GM12878 (cell line): Measurements from ENCODE around the gene ZBTB42. TPM values are rescaled to one million over a fixed set of nuclear protein-coding genes. Genes with fewer than 3 reads are reported as not detected.

ENCODE experiments used
- ATAC-seq: fragments of 200-7000 bp; cut with Tn5 transposase; 3 replicates; pipeline ENCODE4 v1.9.1; 2020; ENCODE audit warnings: mild to moderate bottlenecking, moderate library complexity
- BruUV-seq: library from RNA; stranded (reverse); fragments of 400-500 nt; replicated peaks from 2 replicates; lab custom pipeline; 2021; lab: Mats Ljungman, UMichigan
- CTCF ChIA-PET: fragments of 300-600 bp; sonication (Branson Sonifier 250); formaldehyde crosslinking; extraction: SDS; loops from one replicate; lab custom pipeline; 2021; ENCODE audit warnings: inconsistent platforms; lab: Yijun Ruan, JAX
- POLR2A ChIA-PET: fragments of 350-600 bp; formaldehyde crosslinking; extraction: SDS; loops from one replicate; lab custom pipeline; 2021; ENCODE audit warnings: inconsistent platforms; lab: Charles Lee
- RAD21 ChIA-PET: fragments of 300-600 bp; sonication (Branson Sonifier 250); formaldehyde crosslinking; loops from one replicate; lab custom pipeline; 2023; ENCODE audit warnings: antibody characterized with exemption; ENCODE audit not compliant: unreplicated experiment; lab: Charles Lee
- SMC1A ChIA-PET: fragments of 300-600 bp; sonication (Branson Sonifier 250); formaldehyde crosslinking; loops from one replicate; lab custom pipeline; 2023; ENCODE audit not compliant: unreplicated experiment, uncharacterized antibody; lab: Charles Lee
- DNase-seq: peaks from one replicate; pipeline ENCODE4 v3.0.0-alpha.2; 2011; ENCODE audit warnings: low read depth, low spot score
- FAIRE-seq: peaks from 3 replicates; lab custom pipeline; 2011; peaks lifted over from hg19 to GRCh38; lab: Jason Lieb, UNC
- H2AFZ ChIP-seq: 2 replicates; pipeline ENCODE4 v1.6.0; 2011; ENCODE audit warnings: low read depth, low read length, control low read depth; ENCODE audit not compliant: control insufficient read depth
- H3K27ac ChIP-seq: 2 replicates; pipeline ENCODE4 v1.5.1; 2011; ENCODE audit warnings: control low read depth; ENCODE audit not compliant: control insufficient read depth, insufficient read depth
- H3K27me3 ChIP-seq, 2 experiments: replicated peaks in 1 of 2; 2 replicates each; pipeline versions ENCODE4 v1.6.0 to v1.6.1; 2011; ENCODE audit warnings: low read length in 1 of 2; ENCODE audit not compliant: control insufficient read depth in 2 of 2, insufficient read depth in 2 of 2
- H3K36me3 ChIP-seq, 2 experiments: 2 replicates each; pipeline ENCODE4 v1.5.1; 2011; ENCODE audit warnings: low read length in 1 of 2; ENCODE audit not compliant: control insufficient read depth in 2 of 2, insufficient read depth in 2 of 2
- H3K4me1 ChIP-seq: 2 replicates; pipeline ENCODE4 v1.6.1; 2011; ENCODE audit warnings: mild to moderate bottlenecking, low read length, moderate library complexity, mixed read lengths; ENCODE audit not compliant: control insufficient read depth, insufficient read depth
- H3K4me2 ChIP-seq: 2 replicates; pipeline ENCODE4 v1.6.0; 2011; ENCODE audit warnings: control low read depth; ENCODE audit not compliant: control insufficient read depth, insufficient read depth
- H3K4me3 ChIP-seq: fragments of 200-600 bp; sonication (generic); 2 replicates; pipeline ENCODE4 v1.5.1; 2016
- H3K79me2 ChIP-seq: 2 replicates; pipeline ENCODE4 v1.6.0; 2011; ENCODE audit warnings: low read length; ENCODE audit not compliant: control insufficient read depth, insufficient read depth
- H3K9ac ChIP-seq: 2 replicates; pipeline ENCODE4 v1.8.0; 2011; ENCODE audit warnings: low read length, control low read depth, mixed read lengths; ENCODE audit not compliant: control insufficient read depth, insufficient read depth
- H3K9me3 ChIP-seq: replicated peaks from 3 replicates; pipeline ENCODE4 v1.5.1; 2011; ENCODE audit warnings: mild to moderate bottlenecking, low read length; ENCODE audit not compliant: control insufficient read depth, insufficient read depth
- H4K20me1 ChIP-seq: 2 replicates; pipeline ENCODE4 v1.6.0; 2011; ENCODE audit not compliant: control insufficient read depth, insufficient read depth
- KLF5 ChIP-seq: fragments of 450-650 bp; IDR thresholded peaks from 2 replicates; pipeline ENCODE4 v1.6.1; 2014; ENCODE audit warnings: mild to moderate bottlenecking; ENCODE audit not compliant: partially characterized antibody
- NBN ChIP-seq: fragments of 450-650 bp; IDR thresholded peaks from 2 replicates; pipeline ENCODE4 v1.6.1; 2016
- SPI1 ChIP-seq: IDR thresholded peaks from 2 replicates; pipeline ENCODE4 v1.6.1; 2011; ENCODE audit warnings: low read depth, mild to moderate bottlenecking, low read length, moderate library complexity, borderline replicate concordance; ENCODE audit not compliant: insufficient read depth
- TCF3 ChIP-seq: IDR thresholded peaks from 2 replicates; pipeline ENCODE4 v1.6.1; 2012; ENCODE audit warnings: low read depth, mild to moderate bottlenecking, low read length, borderline replicate concordance; ENCODE audit not compliant: insufficient read depth
- WGBS: methylation state at CpG from one replicate; pipeline ENCODE4 v1.1.6; 2016; ENCODE audit warnings: low lambda C conversion rate; ENCODE audit not compliant: insufficient replicate concordance, insufficient coverage; ENCODE audit errors: missing lambda C conversion rate; 5-methylcytosine and 5-hydroxymethylcytosine counted together
- in situ Hi-C: fragments of 300-500 bp; cut with MboI; formaldehyde crosslinking; loops from 9 replicates; pipeline ENCODE4 v1.14.3; 2018; ENCODE audit warnings: mixed read lengths
- intact Hi-C: fragments of 100-400 bp; cut with micrococcal nuclease; formaldehyde crosslinking; loops from one replicate; pipeline ENCODE4 v1.14.2; 2022; ENCODE audit not compliant: unreplicated experiment
- polyA plus RNA-seq, 11 experiments: library from polyadenylated mRNA; depleted of rRNA in 4 of 11; unstranded in 6 of 11; stranded (reverse) in 5 of 11; fragments of >200 nt; fragmentation: Nextera tagmentation in 4 of 11; fragmentation: Illumina TruSeq in 1 of 11; extraction: Ambion mirVana in 4 of 11; extraction: Trizol in 1 of 11; gene quantifications; 1 replicate in 1 of 11; 2 replicates in 10 of 11; pipeline versions ENCODE4 v1.2.1 to v1.2.3, GENCODE V29; 2011 to 2016; ENCODE audit warnings: inconsistent platforms in 2 of 11, missing spikeins in 2 of 11, low read depth in 1 of 11
- total RNA-seq, 4 experiments: library from RNA; depleted of rRNA in 3 of 4; stranded (reverse); fragments of >200 nt in 3 of 4; fragmentation: Illumina TruSeq in 1 of 4; extraction: Trizol in 1 of 4; gene quantifications; 2 replicates each; pipeline versions ENCODE4 v1.2.1 to v1.2.3, GENCODE V29; 2013 to 2021
- TF ChIP-seq, protein P1 (sequence below): IDR thresholded peaks from 2 replicates; pipeline ENCODE4 v1.6.1; 2012; ENCODE audit warnings: mild to moderate bottlenecking, low read depth, low read length
- TF ChIP-seq, protein P2 (sequence below): IDR thresholded peaks from 2 replicates; pipeline ENCODE4 v1.6.1; 2011; ENCODE audit warnings: borderline replicate concordance, low read depth, mild to moderate bottlenecking, moderate library complexity, low read length; ENCODE audit not compliant: insufficient read depth, poor library complexity, severe bottlenecking

ZBTB42 gene
- total and polyA plus RNA-seq, 10 of the 15 experiments (the other 5 are each of a cell fraction or from before 2014, with no cell fraction given): 0.05 to 1.2 (median 0.37) TPM; not detected in 2

DNA sequence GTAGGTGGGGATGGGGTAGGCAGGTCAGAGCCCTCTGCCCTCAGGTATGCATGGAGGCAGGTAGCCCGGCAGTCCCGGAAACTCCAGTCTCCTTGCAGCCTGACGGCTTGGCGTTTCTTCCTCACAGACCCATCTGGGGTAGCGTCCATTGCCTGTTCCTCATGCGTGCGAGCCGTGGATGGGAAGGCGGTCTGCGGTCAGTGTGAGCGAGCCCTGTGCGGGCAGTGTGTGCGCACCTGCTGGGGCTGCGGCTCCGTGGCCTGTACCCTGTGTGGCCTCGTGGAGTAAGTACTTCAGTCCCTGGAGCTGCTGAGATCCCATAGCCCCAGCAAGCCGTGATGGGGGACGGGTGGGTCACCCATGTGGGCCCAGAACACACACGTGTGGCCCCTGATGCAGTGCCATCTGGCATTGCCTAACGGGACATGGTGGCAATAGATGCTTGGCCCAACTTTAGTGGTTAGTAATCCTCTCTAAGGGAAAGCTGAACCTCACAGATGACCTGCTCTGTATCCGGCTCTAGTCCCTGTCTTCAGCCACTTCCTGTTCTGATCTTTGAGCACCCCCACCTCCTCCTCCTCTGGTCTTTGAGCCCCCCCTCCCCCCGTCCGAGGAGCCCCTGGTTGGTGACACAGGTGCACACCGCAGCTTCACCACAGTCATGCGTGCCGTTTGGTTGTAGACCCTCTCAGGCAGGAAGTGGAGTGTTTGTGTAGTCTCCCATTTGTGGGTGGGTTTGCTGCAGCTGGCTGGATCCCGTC is 44.2 kb upstream of the ZBTB42 start:
- in situ Hi-C loops (no loop called here), intact Hi-C loops (no loop called here)
- TF ChIP-seq KLF5 (no peak), NBN (no peak), TCF3 (0 out of 2 replicates have a peak, but pooled peaks have one; percentile 67), SPI1 (peak; percentile 28; the same call in 1 of the 2 replicates)
- TF ChIP-seq, protein P1, sequence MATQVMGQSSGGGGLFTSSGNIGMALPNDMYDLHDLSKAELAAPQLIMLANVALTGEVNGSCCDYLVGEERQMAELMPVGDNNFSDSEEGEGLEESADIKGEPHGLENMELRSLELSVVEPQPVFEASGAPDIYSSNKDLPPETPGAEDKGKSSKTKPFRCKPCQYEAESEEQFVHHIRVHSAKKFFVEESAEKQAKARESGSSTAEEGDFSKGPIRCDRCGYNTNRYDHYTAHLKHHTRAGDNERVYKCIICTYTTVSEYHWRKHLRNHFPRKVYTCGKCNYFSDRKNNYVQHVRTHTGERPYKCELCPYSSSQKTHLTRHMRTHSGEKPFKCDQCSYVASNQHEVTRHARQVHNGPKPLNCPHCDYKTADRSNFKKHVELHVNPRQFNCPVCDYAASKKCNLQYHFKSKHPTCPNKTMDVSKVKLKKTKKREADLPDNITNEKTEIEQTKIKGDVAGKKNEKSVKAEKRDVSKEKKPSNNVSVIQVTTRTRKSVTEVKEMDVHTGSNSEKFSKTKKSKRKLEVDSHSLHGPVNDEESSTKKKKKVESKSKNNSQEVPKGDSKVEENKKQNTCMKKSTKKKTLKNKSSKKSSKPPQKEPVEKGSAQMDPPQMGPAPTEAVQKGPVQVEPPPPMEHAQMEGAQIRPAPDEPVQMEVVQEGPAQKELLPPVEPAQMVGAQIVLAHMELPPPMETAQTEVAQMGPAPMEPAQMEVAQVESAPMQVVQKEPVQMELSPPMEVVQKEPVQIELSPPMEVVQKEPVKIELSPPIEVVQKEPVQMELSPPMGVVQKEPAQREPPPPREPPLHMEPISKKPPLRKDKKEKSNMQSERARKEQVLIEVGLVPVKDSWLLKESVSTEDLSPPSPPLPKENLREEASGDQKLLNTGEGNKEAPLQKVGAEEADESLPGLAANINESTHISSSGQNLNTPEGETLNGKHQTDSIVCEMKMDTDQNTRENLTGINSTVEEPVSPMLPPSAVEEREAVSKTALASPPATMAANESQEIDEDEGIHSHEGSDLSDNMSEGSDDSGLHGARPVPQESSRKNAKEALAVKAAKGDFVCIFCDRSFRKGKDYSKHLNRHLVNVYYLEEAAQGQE: no peak
- TF ChIP-seq, protein P2, sequence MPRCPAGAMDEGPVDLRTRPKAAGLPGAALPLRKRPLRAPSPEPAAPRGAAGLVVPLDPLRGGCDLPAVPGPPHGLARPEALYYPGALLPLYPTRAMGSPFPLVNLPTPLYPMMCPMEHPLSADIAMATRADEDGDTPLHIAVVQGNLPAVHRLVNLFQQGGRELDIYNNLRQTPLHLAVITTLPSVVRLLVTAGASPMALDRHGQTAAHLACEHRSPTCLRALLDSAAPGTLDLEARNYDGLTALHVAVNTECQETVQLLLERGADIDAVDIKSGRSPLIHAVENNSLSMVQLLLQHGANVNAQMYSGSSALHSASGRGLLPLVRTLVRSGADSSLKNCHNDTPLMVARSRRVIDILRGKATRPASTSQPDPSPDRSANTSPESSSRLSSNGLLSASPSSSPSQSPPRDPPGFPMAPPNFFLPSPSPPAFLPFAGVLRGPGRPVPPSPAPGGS: peak; percentile 97
- peaks cover 2 to 18% of the 10 kb centered on the region in 2 experiments; a peak in 3 of 4 replicates for H3K36me3 ChIP-seq
- no peak for ATAC-seq
- SMC1A ChIA-PET: interaction anchor here (1.0 kb wide), 1 partner anchor 111 kb away, joined by 3 read pairs; no protein-coding TSS in a partner anchor
- H3K4me1 ChIP-seq: peaks cover 17% of the 10 kb centered on the region
- no TSS peak for BruUV-seq
- 0 out of 2 replicates have a peak overlapping the region, but pooled peaks have one; percentile 27 for H3K4me3 ChIP-seq
- H4K20me1 ChIP-seq: no peaks in the 10 kb centered on the region
- no peak overlapping the region for H2AFZ ChIP-seq
- H3K9ac ChIP-seq: peak overlapping the region; percentile 15; the same call in 1 of the 2 replicates
- POLR2A ChIA-PET: no interaction called here
- peaks cover 31% of the 10 kb centered on the region for H3K79me2 ChIP-seq
- no peak for DNase-seq
- 84% methylated on average over 27 of the region's 27 CpGs for WGBS
- H3K27me3 ChIP-seq: no peaks in the 10 kb centered on the region
- FAIRE-seq: no peak
- H3K9me3 ChIP-seq: no peaks in the 10 kb centered on the region
- RAD21 ChIA-PET: no interaction called here
- CTCF ChIA-PET: interaction anchor here (0.9 kb wide), 1 partner anchor 69 kb away, joined by 3 read pairs; no protein-coding TSS in a partner anchor
- peak overlapping the region; percentile 44 for H3K4me2 ChIP-seq
- H3K27ac ChIP-seq: no peak overlapping the region
